HepG2 (cell line): ENCODE measurements around the gene MKRN2OS. TPM values are rescaled to one million over a fixed set of nuclear protein-coding genes. Genes with fewer than 3 reads are reported as not detected.

Source experiments
- ATAC-seq: fragments of 200-7000 bp; cut with Tn5 transposase; 3 replicates; pipeline ENCODE4 v1.9.1; 2020; ENCODE audit warnings: mild to moderate bottlenecking, moderate library complexity
- BruUV-seq: library from RNA; stranded (reverse); fragments of 400-500 nt; replicated peaks from 2 replicates; lab custom pipeline; 2021; lab: Mats Ljungman, UMichigan
- CTCF ChIA-PET: fragments of 300-600 bp; formaldehyde crosslinking; extraction: SDS; loops from one replicate; lab custom pipeline; 2021; ENCODE audit warnings: low total read pairs, inconsistent platforms, low intra/inter-chr PET ratio; lab: Yijun Ruan, JAX
- POLR2A ChIA-PET: fragments of 350-600 bp; sonication (Branson Sonifier 250); formaldehyde crosslinking; loops from one replicate; lab custom pipeline; 2020; ENCODE audit warnings: antibody characterized with exemption, inconsistent platforms; lab: Yijun Ruan, JAX
- DNase-seq: peaks from one replicate; pipeline ENCODE4 v3.0.0-alpha.2; 2015; ENCODE audit warnings: low spot score
- FAIRE-seq: peaks from 3 replicates; lab custom pipeline; 2011; peaks lifted over from hg19 to GRCh38; lab: Jason Lieb, UNC
- H2AFZ ChIP-seq: one replicate; pipeline ENCODE4 v1.6.1; 2011; ENCODE audit warnings: low read length, inconsistent platforms
- H3K27ac ChIP-seq: fragments of 300-600 bp; 3 replicates; pipeline ENCODE4 v1.8.0; 2011; ENCODE audit warnings: mixed run types, mild to moderate bottlenecking, mixed read lengths, low read length, inconsistent platforms; ENCODE audit not compliant: insufficient read depth; ENCODE audit errors: extremely low read length
- H3K27me3 ChIP-seq, 2 experiments: fragments of 200-600 bp in 1 of 2; 2 replicates in 1 of 2; 3 replicates in 1 of 2; pipeline versions ENCODE4 v1.6.0 to v1.8.0; 2011; ENCODE audit warnings: low read length in 2 of 2, mild to moderate bottlenecking in 2 of 2, moderate library complexity in 2 of 2, inconsistent platforms in 1 of 2; ENCODE audit not compliant: insufficient read depth in 2 of 2, control insufficient read depth in 1 of 2
- H3K36me3 ChIP-seq, 2 experiments: fragments of 200-600 bp in 1 of 2; replicated peaks in 1 of 2; 2 replicates in 1 of 2; 3 replicates in 1 of 2; pipeline versions ENCODE4 v1.5.1 to v1.8.0; 2011; ENCODE audit warnings: low read length in 2 of 2, inconsistent platforms in 1 of 2; ENCODE audit not compliant: insufficient read depth in 2 of 2, control insufficient read depth in 1 of 2
- H3K4me1 ChIP-seq: 2 replicates; pipeline ENCODE4 v1.5.1; 2012; ENCODE audit warnings: low read length, inconsistent platforms; ENCODE audit not compliant: insufficient read depth
- H3K4me2 ChIP-seq: 2 replicates; pipeline ENCODE4 v1.6.0; 2011; ENCODE audit warnings: low read depth, low read length, inconsistent platforms
- H3K4me3 ChIP-seq, 3 experiments: fragments of 200-600 bp in 1 of 3; sonication (generic), shearing (Covaris generic) in 1 of 3; replicated peaks in 1 of 3; 2 replicates each; pipeline ENCODE4 v1.5.1; 2011 to 2016; ENCODE audit warnings: low read length in 3 of 3, inconsistent platforms in 2 of 3, low read depth in 2 of 3, mild to moderate bottlenecking in 2 of 3, control low read depth in 1 of 3, mixed read lengths in 1 of 3; ENCODE audit not compliant: insufficient read depth in 1 of 3
- H3K79me2 ChIP-seq: one replicate; pipeline ENCODE4 v1.6.1; 2011; ENCODE audit warnings: low read length, inconsistent platforms; ENCODE audit not compliant: insufficient read depth
- H3K9ac ChIP-seq: 2 replicates; pipeline ENCODE4 v1.6.0; 2011; ENCODE audit warnings: mild to moderate bottlenecking, low read depth, low read length, inconsistent platforms; ENCODE audit not compliant: insufficient read depth
- H3K9me3 ChIP-seq: 2 replicates; pipeline ENCODE4 v1.5.1; 2012; ENCODE audit warnings: mild to moderate bottlenecking, low read length
- H4K20me1 ChIP-seq: 2 replicates; pipeline ENCODE4 v1.6.0; 2011; ENCODE audit warnings: inconsistent platforms, mild to moderate bottlenecking, low read length, moderate library complexity; ENCODE audit not compliant: insufficient read depth
- ARID3A ChIP-seq: IDR thresholded peaks from 2 replicates; pipeline ENCODE4 v1.6.1; 2012; ENCODE audit warnings: low read depth, low read length, improper control_type of control experiment
- BRD4 ChIP-seq: sonication (generic); formaldehyde crosslinking; IDR thresholded peaks from 2 replicates; pipeline ENCODE4 v1.4.0; 2020; ENCODE audit warnings: missing genetic modification reagents
- GATAD2A ChIP-seq: IDR thresholded peaks from 2 replicates; pipeline ENCODE4 v1.6.1; 2016
- GLI4 ChIP-seq: sonication (generic); formaldehyde crosslinking; IDR thresholded peaks from 2 replicates; pipeline ENCODE4 v1.5.1; 2020; ENCODE audit warnings: missing genetic modification reagents, mild to moderate bottlenecking, moderate library complexity, borderline replicate concordance
- GTF3A ChIP-seq: sonication (generic); formaldehyde crosslinking; conservative IDR thresholded peaks from 2 replicates; pipeline ENCODE4 v1.4.0; 2020; ENCODE audit warnings: mild to moderate bottlenecking, missing genetic modification reagents
- HNRNPL ChIP-seq: fragments of 200-400 bp; formaldehyde crosslinking; IDR thresholded peaks from 2 replicates; pipeline ENCODE4 v1.6.1; 2017; ENCODE audit warnings: mild to moderate bottlenecking, low read depth, low read length
- HOXA9 ChIP-seq: sonication (generic); formaldehyde crosslinking; IDR thresholded peaks from 2 replicates; pipeline ENCODE4 v1.8.1; 2022; ENCODE audit warnings: missing genetic modification reagents, mild to moderate bottlenecking, moderate library complexity, borderline replicate concordance
- KMT2A ChIP-seq: sonication (generic); formaldehyde crosslinking; IDR thresholded peaks from 2 replicates; pipeline ENCODE4 v1.4.0; 2020; ENCODE audit warnings: missing genetic modification reagents
- RBM22 ChIP-seq: fragments of 200-400 bp; formaldehyde crosslinking; optimal IDR thresholded peaks from 2 replicates; pipeline ENCODE3; 2017; ENCODE audit warnings: mild to moderate bottlenecking, low read length, moderate library complexity
- RXRA ChIP-seq: sonication (generic); formaldehyde crosslinking; IDR thresholded peaks from 2 replicates; pipeline ENCODE4 v1.5.1; 2020; ENCODE audit warnings: missing genetic modification reagents
- SP5 ChIP-seq: IDR thresholded peaks from 2 replicates; pipeline ENCODE4 v1.6.1; 2016; ENCODE audit warnings: low read depth, borderline replicate concordance
- ZNF605 ChIP-seq: sonication (generic); formaldehyde crosslinking; IDR thresholded peaks from 2 replicates; pipeline ENCODE4 v1.8.0; 2022; ENCODE audit warnings: mild to moderate bottlenecking, missing genetic modification reagents
- ZNF784 ChIP-seq: sonication (generic); formaldehyde crosslinking; IDR thresholded peaks from 2 replicates; pipeline ENCODE4 v1.5.1; 2020; ENCODE audit warnings: missing genetic modification reagents, mild to moderate bottlenecking, borderline replicate concordance
- WGBS: methylation state at CpG from one replicate; pipeline ENCODE4 v1.1.6; 2017; ENCODE audit warnings: low lambda C conversion rate; 5-methylcytosine and 5-hydroxymethylcytosine counted together
- in situ Hi-C: cut with HindIII; loops from 2 replicates; pipeline ENCODE4 v1.10.0; 2017; ENCODE audit warnings: low pct_unique_long_range_greater_than_20kb; ENCODE audit not compliant: extremely low pct_ligation_motif_present
- intact Hi-C: fragments of 100-400 bp; cut with micrococcal nuclease; formaldehyde crosslinking; loops from one replicate; pipeline ENCODE4 v1.10.0; 2022; ENCODE audit not compliant: unreplicated experiment
- polyA plus RNA-seq, 8 experiments: library from polyadenylated mRNA; depleted of rRNA in 3 of 8; stranded (reverse) in 7 of 8; unstranded in 1 of 8; fragments of >200 nt; fragmentation: Illumina TruSeq in 4 of 8; extraction: Trizol in 4 of 8; gene quantifications; 2 replicates each; pipeline versions ENCODE4 v1.2.1 to v1.2.3, GENCODE V29; 2011 to 2016; ENCODE audit warnings: low read depth in 4 of 8, missing spikeins in 1 of 8, mixed read lengths in 1 of 8; ENCODE audit not compliant: insufficient read depth in 1 of 8
- total RNA-seq, 5 experiments: library from RNA; depleted of rRNA; stranded (reverse); fragments of >200 nt; fragmentation: Illumina TruSeq; extraction: Trizol; gene quantifications; 2 replicates each; pipeline ENCODE4 v1.2.3, GENCODE V29; 2016; ENCODE audit warnings: low read depth in 1 of 5

Gene MKRN2OS
- total and polyA plus RNA-seq, 2 of the 13 experiments (the other 11 are each of a cell fraction or from before 2014, with no cell fraction given), result not detected

DNA sequence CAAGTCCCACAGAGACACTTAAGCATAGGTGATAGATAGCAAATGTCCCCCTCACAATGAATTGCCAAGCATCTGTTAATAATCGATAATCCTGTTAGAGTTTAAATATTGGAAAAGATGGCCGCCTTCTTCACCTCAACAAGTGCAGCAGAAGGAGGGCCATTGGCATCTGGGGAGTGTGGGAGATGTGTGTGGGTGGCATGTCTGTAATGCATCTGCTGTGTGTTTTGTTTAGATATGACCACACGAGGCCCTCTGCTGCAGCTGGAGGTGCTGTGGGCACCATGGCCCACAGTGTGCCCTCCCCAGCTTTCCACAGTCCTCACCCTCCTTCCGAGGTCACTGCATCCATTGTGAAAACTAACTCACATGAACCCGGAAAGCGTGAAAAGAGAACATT lies 24.5 kb upstream of the MKRN2OS start:
- no peak overlapping the region for H3K4me2 ChIP-seq
- 98% methylated on average over 6 of the region's 6 CpGs for WGBS
- no peak overlapping the region for H3K27ac ChIP-seq
- H3K4me3 ChIP-seq, result no peak overlapping the region
- H2AFZ ChIP-seq, result no peak overlapping the region
- in situ Hi-C loops, result no loop called here
- H3K4me1 ChIP-seq, result peaks cover 9% of the 10 kb centered on the region
- CTCF ChIA-PET, result no interaction called here
- no peak overlapping the region for H3K9ac ChIP-seq
- FAIRE-seq (no peak), ATAC-seq (no peak), DNase-seq (no peak)
- TF ChIP-seq RBM22 (peak; percentile 41), HNRNPL (no peak), ZNF784 (no peak)
- H4K20me1 ChIP-seq, result peaks cover 27% of the 10 kb centered on the region
- no peaks in the 10 kb centered on the region for H3K9me3 ChIP-seq
- no TSS peak for BruUV-seq
- no peaks in the 10 kb centered on the region for H3K27me3 ChIP-seq
- POLR2A ChIA-PET, result no interaction called here
- H3K79me2 ChIP-seq, result peaks cover 44% of the 10 kb centered on the region
- peaks cover 34 to 65% of the 10 kb centered on the region in 2 experiments for H3K36me3 ChIP-seq
- intact Hi-C loops, result no loop called here

- intact Hi-C loops, result no loop called here
- Histone ChIP-seq H3K4me1 (peaks cover 9% of the 10 kb centered on the region), H3K36me3 (peaks cover 27 to 54% of the 10 kb centered on the region in 2 experiments), H4K20me1 (peaks cover 28% of the 10 kb centered on the region), H3K27ac (no peak overlapping the region), H2AFZ (no peak overlapping the region), H3K27me3 (no peaks in the 10 kb centered on the region), H3K4me2 (no peak overlapping the region), H3K79me2 (peaks cover 51% of the 10 kb centered on the region)
- in situ Hi-C loops, result no loop called here
- WGBS, result 94% methylated on average over 3 of the region's 3 CpGs
- ChIA-PET POLR2A (no interaction called here), CTCF (no interaction called here)
- ATAC-seq (no peak), FAIRE-seq (no peak)
- BruUV-seq, result no TSS peak
- TF ChIP-seq ZNF605 (CRISPR knock-in tag) (no peak), GATAD2A (CRISPR knock-in tag) (no peak), GLI4 (no peak), GTF3A (CRISPR knock-in tag) (no peak), SP5 (CRISPR knock-in tag) (no peak), BRD4 (CRISPR knock-in tag) (no peak), HOXA9 (CRISPR knock-in tag) (no peak), KMT2A (CRISPR knock-in tag) (no peak), RXRA (CRISPR knock-in tag) (no peak), ARID3A (no peak)
- TF ChIP-seq, all 625 proteins: peak for 0
- no peaks in the 10 kb centered on the region for H3K9me3 ChIP-seq
- H3K9ac ChIP-seq, result no peak overlapping the region
- no peak overlapping the region for H3K4me3 ChIP-seq
- DNase-seq, result no peak
Observed at GRCh38 chr3:12568747-12569146, 23.4 kb upstream of the MKRN2OS start.
